ENCODE data around the gene UBA3.

Gene UBA3

GRCh38 chr3:69115731-69116130 is 35.6 kb upstream of the UBA3 start:
- no peak for TF ChIP-seq CTCF (conservative IDR thresholded peaks at IDR 0.05; ENCODE audit: low read depth, low read length)
- DNase-seq (ENCODE audit: low read depth) = no peak
- H3K4me3 ChIP-seq (ENCODE audit: low read length) = no peak overlapping the region

GRCh38 chr3:69113536-69113935 is 33.4 kb upstream of the UBA3 start:
- no peak for TF ChIP-seq CTCF (conservative IDR thresholded peaks at IDR 0.05; ENCODE audit: low read depth, low read length)
- no peak for DNase-seq (ENCODE audit: low read depth)

GRCh38 chr3:69110941-69111546 is 30.9 kb upstream of the UBA3 start:
- no peak for DNase-seq (ENCODE audit: low read depth)
- TF ChIP-seq CTCF (conservative IDR thresholded peaks at IDR 0.05; ENCODE audit: low read depth, low read length) = no peak

More at GRCh38 chr3:69113536-69113935, 33.4 kb upstream of the UBA3 start:
- no peak overlapping the region for H3K4me3 ChIP-seq (ENCODE audit: low read length)

GRCh38 chr3:69108811-69109210 is 28.6 kb upstream of the UBA3 start:
- no peak for DNase-seq (ENCODE audit: low read depth)
- no peak overlapping the region for H3K4me3 ChIP-seq (ENCODE audit: low read length)

More at GRCh38 chr3:69110941-69111546, 30.9 kb upstream of the UBA3 start:
- H3K4me3 ChIP-seq (ENCODE audit: low read length) = no peak overlapping the region

GRCh38 chr3:69107841-69108240 is 27.7 kb upstream of the UBA3 start:
- no peak overlapping the region for H3K4me3 ChIP-seq (ENCODE audit: low read length)
- peak; percentile 41 for DNase-seq (ENCODE audit: low read depth)
- TF ChIP-seq CTCF (conservative IDR thresholded peaks at IDR 0.05; ENCODE audit: low read depth, low read length) = no peak

More at GRCh38 chr3:69108811-69109210, 28.6 kb upstream of the UBA3 start:
- TF ChIP-seq CTCF (conservative IDR thresholded peaks at IDR 0.05; ENCODE audit: low read depth, low read length) = no peak

GRCh38 chr3:69105320-69105719 is 25.2 kb upstream of the UBA3 start:
- H3K4me3 ChIP-seq (ENCODE audit: low read length) = no peak overlapping the region
- no peak for TF ChIP-seq CTCF (conservative IDR thresholded peaks at IDR 0.05; ENCODE audit: low read depth, low read length)
- DNase-seq (ENCODE audit: low read depth) = no peak

GRCh38 chr3:69104586-69104985 is 24.4 kb upstream of the UBA3 start:
- DNase-seq (ENCODE audit: low read depth) = no peak
- no peak for TF ChIP-seq CTCF (conservative IDR thresholded peaks at IDR 0.05; ENCODE audit: low read depth, low read length)
- no peak overlapping the region for H3K4me3 ChIP-seq (ENCODE audit: low read length)

Data from retinal pigment epithelial cell (primary cell).